SK-N-SH (cell line): ENCODE results near the gene CAPS2.

ENCODE experiments used
- CTCF ChIP-seq: fragments of 200-600 bp; sonication (generic); IDR thresholded peaks from 2 replicates; pipeline ENCODE4 v1.6.1; 2017; ENCODE audit warnings: antibody characterized with exemption, mild to moderate bottlenecking, moderate library complexity
- EP300 ChIP-seq, 2 experiments: IDR thresholded peaks; 2 replicates each; pipeline versions ENCODE4 v1.4.0 to v1.6.1; 2012; ENCODE audit warnings: borderline replicate concordance in 1 of 2, low read depth in 1 of 2, low read length in 1 of 2
- MAX ChIP-seq: IDR thresholded peaks from 2 replicates; pipeline ENCODE4 v1.4.0; 2012; ENCODE audit warnings: low read depth
- MEF2A ChIP-seq: IDR thresholded peaks from 2 replicates; pipeline ENCODE4 v1.4.0; 2012; ENCODE audit warnings: low read depth, borderline replicate concordance
- POLR2AphosphoS5 ChIP-seq: IDR thresholded peaks from 2 replicates; pipeline ENCODE4 v1.6.1; 2012; ENCODE audit warnings: low read depth, low read length
- RAD21 ChIP-seq: IDR thresholded peaks from 2 replicates; pipeline ENCODE4 v1.6.1; 2012; ENCODE audit warnings: mild to moderate bottlenecking, low read length
- TCF12 ChIP-seq: IDR thresholded peaks from 2 replicates; pipeline ENCODE4 v1.4.0; 2012

- TF ChIP-seq CTCF (no peak), MEF2A (no peak), EP300 (IDR thresholded peaks at IDR 0.05; ENCODE audit: borderline replicate concordance in 1 of 2, low read depth in 1 of 2, low read length in 1 of 2) (no peak), TCF12 (no peak), RAD21 (no peak), MAX (no peak), POLR2AphosphoS5 (no peak)
These were observed 58.5 kb downstream of the CAPS2 start for GRCh38 chr12:75271576-75271975.
